ENCODE results near the gene ATAD3B.
A peak's percentile ranks its signal among the peaks of the same experiment; 100 is the strongest.

The ATAD3B gene

GRCh38 chr1:1430114-1430982 is 41.2 kb upstream of the ATAD3B start:
- TF ChIP-seq CTCF (IDR thresholded peaks at IDR 0.05; ENCODE audit: insufficient read depth, low read depth, low read length, missing control alignments): peak; percentile 22
- DNase-seq (ENCODE audit: low read depth): no peak
- H3K4me3 ChIP-seq (ENCODE audit: low read length): no peak overlapping the region

- no peak overlapping the region for H3K4me3 ChIP-seq (ENCODE audit: low read length)
- DNase-seq (ENCODE audit: low read depth): no peak
- no peak for TF ChIP-seq CTCF (IDR thresholded peaks at IDR 0.05; ENCODE audit: insufficient read depth, low read depth, low read length, missing control alignments)
Observed at GRCh38 chr1:1430992-1431844, 40.3 kb upstream of the ATAD3B start.

GRCh38 chr1:1431845-1432273 is 39.7 kb upstream of the ATAD3B start:
- DNase-seq (ENCODE audit: low read depth): no peak
- H3K4me3 ChIP-seq (ENCODE audit: low read length): no peak overlapping the region

GRCh38 chr1:1432274-1432950 is 39.2 kb upstream of the ATAD3B start:
- no peak overlapping the region for H3K4me3 ChIP-seq (ENCODE audit: low read length)
- no peak for DNase-seq (ENCODE audit: low read depth)
- TF ChIP-seq CTCF (IDR thresholded peaks at IDR 0.05; ENCODE audit: insufficient read depth, low read depth, low read length, missing control alignments): no peak

More at GRCh38 chr1:1431845-1432273, 39.7 kb upstream of the ATAD3B start:
- TF ChIP-seq CTCF (IDR thresholded peaks at IDR 0.05; ENCODE audit: insufficient read depth, low read depth, low read length, missing control alignments): no peak

GRCh38 chr1:1432951-1433803 is 38.4 kb upstream of the ATAD3B start:
- H3K4me3 ChIP-seq (ENCODE audit: low read length): no peak overlapping the region
- DNase-seq (ENCODE audit: low read depth): peak; percentile 81
- TF ChIP-seq CTCF (IDR thresholded peaks at IDR 0.05; ENCODE audit: insufficient read depth, low read depth, low read length, missing control alignments): no peak

GRCh38 chr1:1433804-1434130 is 37.8 kb upstream of the ATAD3B start:
- peak; percentile 61 for DNase-seq (ENCODE audit: low read depth)
- TF ChIP-seq CTCF (IDR thresholded peaks at IDR 0.05; ENCODE audit: insufficient read depth, low read depth, low read length, missing control alignments): no peak
- no peak overlapping the region for H3K4me3 ChIP-seq (ENCODE audit: low read length)
